BLaER1 treated with 17β-estradiol and CSF1 and Interleukin-3, amounts not matched to agents 10 nM and 100 nM (cell line): ENCODE data around the gene ACSM6.

Experiments
- H3K27ac ChIP-seq, 11 experiments: shearing (Covaris generic); formaldehyde crosslinking; 2 replicates each; pipeline ENCODE4 v1.8.1; 2022
- H3K27me3 ChIP-seq, 11 experiments: shearing (Covaris generic); formaldehyde crosslinking; 2 replicates each; pipeline ENCODE4 v1.8.1; 2022
- H3K36me3 ChIP-seq, 11 experiments: shearing (Covaris generic); formaldehyde crosslinking; 2 replicates each; pipeline ENCODE4 v1.8.1; 2022
- H3K4me1 ChIP-seq, 10 experiments: shearing (Covaris generic); formaldehyde crosslinking; 2 replicates each; pipeline ENCODE4 v1.8.1; 2022
- H3K4me2 ChIP-seq, 11 experiments: shearing (Covaris generic); formaldehyde crosslinking; 2 replicates each; pipeline ENCODE4 v1.8.1; 2022
- H3K4me3 ChIP-seq, 10 experiments: shearing (Covaris generic); formaldehyde crosslinking; 2 replicates each; pipeline ENCODE4 v1.8.1; 2022
- H3K9ac ChIP-seq, 11 experiments: shearing (Covaris generic); formaldehyde crosslinking; 2 replicates each; pipeline ENCODE4 v1.8.1; 2022
- H3K9me3 ChIP-seq, 11 experiments: shearing (Covaris generic); formaldehyde crosslinking; replicated peaks in 1 of 11; 2 replicates each; pipeline ENCODE4 v1.8.1; 2022
- H4K20me1 ChIP-seq, 11 experiments: shearing (Covaris generic); formaldehyde crosslinking; 2 replicates each; pipeline ENCODE4 v1.8.1; 2022
- Cebpa-rat ChIP-seq, 11 experiments: shearing (Covaris generic); IDR thresholded peaks; 2 replicates each; pipeline ENCODE4 v1.8.1; 2022

The ACSM6 gene

DNA sequence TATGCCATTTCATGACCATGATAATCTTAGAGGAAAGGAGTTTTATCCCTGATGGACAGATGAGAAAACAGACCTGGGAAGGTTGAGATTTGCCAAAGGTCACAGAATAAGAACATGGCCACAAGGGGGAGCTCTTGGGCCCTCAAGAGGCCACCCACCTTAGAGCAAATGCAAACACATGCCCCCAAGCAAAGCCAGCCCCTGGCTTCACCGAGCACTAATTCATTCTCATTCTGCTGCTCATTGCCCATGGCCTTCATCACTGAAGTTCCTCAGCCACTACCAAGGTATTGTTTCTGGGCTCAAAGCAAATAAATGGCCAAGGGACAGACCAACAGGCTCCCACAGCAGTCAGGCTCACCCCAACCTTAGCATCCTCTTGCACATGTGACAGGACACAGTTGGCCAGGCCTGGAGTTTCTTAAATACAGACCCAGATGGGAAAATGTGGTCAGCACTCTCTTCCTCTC, 52.6 kb downstream of the ACSM6 start:
- no peak overlapping the region for H3K27ac ChIP-seq
- H3K9me3 ChIP-seq = no peaks in the 10 kb centered on the region; a peak in 1 of 22 replicates
- H3K9ac ChIP-seq = no peak overlapping the region; a peak in 1 of 22 replicates
- no peak overlapping the region for H3K4me3 ChIP-seq
- H4K20me1 ChIP-seq = peaks cover 0 to 40% (median 14%) of the 10 kb centered on the region in 11 experiments; a peak in 15 of 22 replicates
- H3K36me3 ChIP-seq = peaks cover 22 to 97% (median 79%) of the 10 kb centered on the region in 11 experiments
- no peaks in the 10 kb centered on the region for H3K27me3 ChIP-seq
- H3K4me1 ChIP-seq = peaks cover 12 to 54% (median 37%) of the 10 kb centered on the region in 10 experiments
- peak overlapping the region in 6 of 11 experiments; percentile 13 to 41 (median 22); a peak in 8 of 22 replicates for H3K4me2 ChIP-seq
- no peak for TF ChIP-seq Cebpa-rat (IDR thresholded peaks at IDR 0.05)

DNA sequence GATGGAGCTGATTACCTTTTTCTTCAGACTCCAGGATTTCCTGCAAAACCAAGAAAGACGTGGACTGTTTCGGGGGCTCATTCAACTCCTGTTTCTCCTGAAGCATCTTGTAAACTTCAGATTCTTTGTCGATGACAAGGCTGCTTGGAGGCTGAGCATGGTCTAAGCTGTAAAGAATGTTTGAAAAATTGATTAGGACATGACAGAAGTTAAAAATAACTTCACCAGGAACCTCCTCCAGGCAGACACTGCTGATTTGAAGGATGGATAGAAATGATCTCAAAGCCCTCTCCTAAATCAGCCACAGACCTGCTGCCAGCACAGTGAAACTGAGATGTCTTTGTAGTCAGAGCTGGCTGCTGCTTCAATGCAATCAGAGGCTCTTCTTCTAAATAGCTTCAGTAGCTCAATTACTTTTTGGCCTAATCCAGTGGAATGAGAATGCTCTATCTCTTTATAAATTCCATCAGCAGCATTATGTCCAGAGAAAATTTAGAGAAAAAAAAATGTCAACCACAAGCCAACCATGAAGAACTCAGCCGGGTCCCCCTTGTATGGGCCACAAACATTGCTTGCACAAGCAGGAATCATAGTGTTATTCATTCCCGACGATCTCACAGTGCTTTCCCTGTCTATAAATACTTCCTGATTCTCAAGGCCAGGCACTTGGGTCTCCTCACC, 53.3 kb downstream of the ACSM6 start:
- TF ChIP-seq Cebpa-rat (IDR thresholded peaks at IDR 0.05) = no peak
- Histone ChIP-seq H3K27ac (peak overlapping the region in 3 of 11 experiments; percentile 14 to 59 (median 18); a peak in 4 of 22 replicates), H3K9ac (peak overlapping the region in 2 of 11 experiments; percentile 5 to 28; a peak in 2 of 22 replicates), H3K4me3 (no peak overlapping the region), H3K4me1 (peaks cover 12 to 54% (median 37%) of the 10 kb centered on the region in 10 experiments), H3K9me3 (no peaks in the 10 kb centered on the region), H3K27me3 (no peaks in the 10 kb centered on the region), H3K36me3 (peaks cover 19 to 97% (median 79%) of the 10 kb centered on the region in 11 experiments), H4K20me1 (peaks cover 0 to 36% (median 14%) of the 10 kb centered on the region in 11 experiments; a peak in 15 of 22 replicates), H3K4me2 (peak overlapping the region in 6 of 11 experiments; percentile 13 to 41 (median 22); a peak in 9 of 22 replicates)

DNA sequence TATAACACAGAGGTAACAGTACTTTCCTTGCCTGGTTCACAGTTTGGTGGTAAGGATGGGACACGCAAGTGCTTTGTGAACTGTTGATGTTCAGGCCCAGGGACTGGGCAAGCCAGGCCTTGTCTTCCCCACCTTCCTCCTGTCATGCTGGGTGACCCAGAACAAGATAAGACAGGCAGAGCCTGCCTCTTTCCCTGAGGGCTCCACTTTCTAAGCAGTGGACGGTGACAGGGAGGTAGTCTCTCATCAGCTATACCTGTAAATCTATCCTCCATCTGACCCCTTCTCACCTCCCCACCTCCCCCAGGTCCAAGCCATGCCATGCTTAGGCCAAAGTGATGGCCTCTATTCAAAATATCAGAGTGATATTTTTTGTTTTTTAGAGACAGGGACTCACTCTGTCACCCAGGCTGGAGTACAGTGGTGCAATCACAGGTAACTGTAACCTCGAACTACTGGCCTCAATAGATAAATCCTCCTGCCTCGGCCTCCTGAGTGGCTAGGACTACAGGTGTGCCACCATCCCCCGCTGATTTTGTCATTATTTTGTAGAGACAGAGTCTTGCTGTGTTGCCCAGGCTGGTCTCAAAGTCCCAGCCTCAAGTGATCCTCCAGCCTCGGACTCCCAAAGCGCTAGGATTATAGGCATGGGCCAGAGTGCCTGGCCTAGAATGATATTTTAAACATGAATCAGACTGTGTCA, 54.0 kb downstream of the ACSM6 start:
- peak overlapping the region in 2 of 11 experiments; percentile 5 to 28; a peak in 2 of 22 replicates for H3K9ac ChIP-seq

DNA sequence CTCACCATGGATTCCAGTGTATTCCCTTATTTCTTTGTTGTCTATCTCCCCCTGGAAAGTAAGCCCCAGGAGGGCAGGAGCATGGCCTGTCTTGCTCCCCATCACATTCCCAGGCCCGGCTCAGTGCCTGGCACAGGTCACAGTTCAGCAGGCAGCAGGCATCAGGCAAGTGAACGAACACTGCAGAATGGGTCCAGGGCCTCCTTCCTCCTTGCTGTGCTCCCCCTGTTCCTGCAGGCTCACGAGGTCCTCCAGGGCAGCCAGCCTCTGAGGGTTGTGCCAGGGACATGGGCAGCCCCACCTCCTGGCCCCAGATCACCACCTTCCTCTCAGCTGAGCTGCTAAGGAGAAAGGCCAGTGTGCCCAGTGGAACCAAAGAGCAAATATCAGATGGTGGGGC, 55.0 kb downstream of the ACSM6 start:
- no peaks in the 10 kb centered on the region for H3K27me3 ChIP-seq
- H3K36me3 ChIP-seq = peaks cover 19 to 90% (median 66%) of the 10 kb centered on the region in 11 experiments
- peak overlapping the region in 6 of 11 experiments; percentile 36 to 65 (median 48); a peak in 12 of 22 replicates for H3K27ac ChIP-seq
- peak overlapping the region in 5 of 11 experiments; percentile 7 to 31 (median 14); a peak in 4 of 22 replicates for H3K9ac ChIP-seq
- peak overlapping the region; percentile 32 to 80 (median 70) for H3K4me2 ChIP-seq
- H4K20me1 ChIP-seq = peaks cover 0 to 31% (median 14%) of the 10 kb centered on the region in 11 experiments; a peak in 14 of 22 replicates
- no peaks in the 10 kb centered on the region for H3K9me3 ChIP-seq
- no peak for TF ChIP-seq Cebpa-rat (IDR thresholded peaks at IDR 0.05)
- H3K4me1 ChIP-seq = peaks cover 12 to 54% (median 37%) of the 10 kb centered on the region in 10 experiments
- H3K4me3 ChIP-seq = no peak overlapping the region

More for the DNA sequence above, 54.0 kb downstream of the ACSM6 start:
- peaks cover 12 to 54% (median 37%) of the 10 kb centered on the region in 10 experiments for H3K4me1 ChIP-seq
- no peak for TF ChIP-seq Cebpa-rat (IDR thresholded peaks at IDR 0.05)
- peak overlapping the region in 3 of 11 experiments; percentile 5 to 68 (median 41); a peak in 3 of 22 replicates for H3K4me2 ChIP-seq
- H3K4me3 ChIP-seq = no peak overlapping the region
- peak overlapping the region in 4 of 11 experiments; percentile 14 to 65 (median 38); a peak in 5 of 22 replicates for H3K27ac ChIP-seq
- H4K20me1 ChIP-seq = peaks cover 0 to 31% (median 14%) of the 10 kb centered on the region in 11 experiments; a peak in 15 of 22 replicates
- H3K9me3 ChIP-seq = no peaks in the 10 kb centered on the region
- peaks cover 19 to 91% (median 75%) of the 10 kb centered on the region in 11 experiments for H3K36me3 ChIP-seq
- no peaks in the 10 kb centered on the region for H3K27me3 ChIP-seq

DNA sequence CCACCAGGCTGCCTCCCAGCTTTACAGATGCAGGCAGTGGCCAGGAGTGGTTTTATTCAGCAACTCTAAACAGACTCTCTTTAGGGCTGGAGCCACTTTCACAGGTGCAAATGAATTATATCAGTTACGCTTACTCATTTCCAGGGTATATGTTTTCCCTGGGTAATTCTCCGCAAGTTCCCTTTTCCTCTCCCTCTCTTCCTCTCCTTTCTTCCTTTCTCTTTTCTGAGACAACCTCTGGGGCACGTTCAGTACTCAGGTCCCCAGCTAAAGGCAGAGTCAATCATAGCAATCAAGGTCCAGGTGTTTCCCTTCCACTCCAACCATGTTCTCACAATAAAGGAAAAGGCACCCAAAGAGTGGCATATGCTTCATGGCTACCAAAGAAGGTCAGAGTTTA, 55.4 kb downstream of the ACSM6 start:
- Histone ChIP-seq H3K4me2 (peak overlapping the region; percentile 32 to 80 (median 70)), H3K27ac (peak overlapping the region in 6 of 11 experiments; percentile 37 to 65 (median 48); a peak in 11 of 22 replicates), H3K4me3 (no peak overlapping the region), H3K9ac (peak overlapping the region in 5 of 11 experiments; percentile 7 to 31 (median 14); a peak in 4 of 22 replicates), H3K36me3 (peaks cover 15 to 90% (median 64%) of the 10 kb centered on the region in 11 experiments), H3K27me3 (no peaks in the 10 kb centered on the region), H4K20me1 (peaks cover 0 to 31% (median 14%) of the 10 kb centered on the region in 11 experiments; a peak in 14 of 22 replicates), H3K4me1 (peaks cover 12 to 54% (median 37%) of the 10 kb centered on the region in 10 experiments), H3K9me3 (peaks cover 0 to 1% (median 0%) of the 10 kb centered on the region in 11 experiments; a peak in 1 of 22 replicates)
- TF ChIP-seq Cebpa-rat (IDR thresholded peaks at IDR 0.05) = no peak

DNA sequence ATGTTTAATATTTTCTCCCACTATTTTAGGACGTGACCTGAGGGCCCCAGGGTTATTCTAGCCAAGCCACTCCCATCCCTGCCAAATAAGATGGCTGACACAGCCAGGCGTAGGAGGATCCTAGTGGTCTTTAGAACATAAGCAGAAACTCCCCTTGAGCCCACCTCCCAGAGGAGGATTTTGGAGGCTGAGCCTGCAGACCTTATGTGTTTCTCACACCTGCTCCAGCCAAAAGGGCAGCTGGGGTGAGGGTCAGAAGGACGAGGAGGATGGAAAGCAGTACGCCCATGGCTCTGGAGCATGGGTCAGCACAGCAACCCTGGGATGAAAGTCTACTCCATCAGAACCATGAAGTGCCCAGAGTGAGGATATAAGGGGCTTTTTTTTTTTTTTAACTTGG, 56.8 kb downstream of the ACSM6 start:
- Histone ChIP-seq H3K4me2 (no peak overlapping the region), H3K27ac (no peak overlapping the region), H3K9me3 (peaks cover 0 to 4% (median 0%) of the 10 kb centered on the region in 11 experiments; a peak in 2 of 22 replicates), H3K36me3 (peaks cover 2 to 90% (median 58%) of the 10 kb centered on the region in 11 experiments; a peak in 21 of 22 replicates), H3K27me3 (no peaks in the 10 kb centered on the region), H3K4me1 (peaks cover 12 to 48% (median 34%) of the 10 kb centered on the region in 10 experiments), H4K20me1 (peaks cover 0 to 31% (median 14%) of the 10 kb centered on the region in 11 experiments; a peak in 14 of 22 replicates), H3K9ac (no peak overlapping the region), H3K4me3 (no peak overlapping the region)
- TF ChIP-seq Cebpa-rat (IDR thresholded peaks at IDR 0.05) = no peak

DNA sequence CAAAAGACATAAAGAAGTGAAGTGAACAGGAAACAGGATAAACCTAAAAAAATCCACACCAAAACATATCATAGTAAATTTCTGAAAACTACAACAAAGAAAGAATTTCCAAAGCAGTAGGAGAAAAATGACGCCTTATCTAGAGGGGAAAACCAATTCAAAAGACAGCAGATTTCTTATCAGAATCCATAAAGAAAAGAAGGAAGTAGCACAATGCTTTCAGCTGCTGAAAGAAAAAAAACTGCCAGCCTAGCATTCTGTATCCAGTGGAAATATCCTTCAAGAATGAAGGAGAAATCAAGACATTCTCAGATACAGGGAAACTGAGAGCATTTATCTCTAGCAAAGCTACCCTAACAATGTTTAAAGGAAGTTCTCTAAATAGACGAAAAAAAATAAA, 59.0 kb downstream of the ACSM6 start:
- peaks cover 13 to 92% (median 60%) of the 10 kb centered on the region in 11 experiments for H3K36me3 ChIP-seq
- H3K27ac ChIP-seq = no peak overlapping the region
- H3K27me3 ChIP-seq = no peaks in the 10 kb centered on the region
- H3K4me3 ChIP-seq = no peak overlapping the region
- H3K9ac ChIP-seq = no peak overlapping the region
- H3K4me1 ChIP-seq = peaks cover 12 to 32% (median 20%) of the 10 kb centered on the region in 10 experiments
- no peak overlapping the region for H3K4me2 ChIP-seq
- TF ChIP-seq Cebpa-rat (IDR thresholded peaks at IDR 0.05) = no peak
- H4K20me1 ChIP-seq = peaks cover 0 to 16% (median 11%) of the 10 kb centered on the region in 11 experiments; a peak in 11 of 22 replicates
- H3K9me3 ChIP-seq = peaks cover 10 to 26% (median 20%) of the 10 kb centered on the region in 11 experiments

DNA sequence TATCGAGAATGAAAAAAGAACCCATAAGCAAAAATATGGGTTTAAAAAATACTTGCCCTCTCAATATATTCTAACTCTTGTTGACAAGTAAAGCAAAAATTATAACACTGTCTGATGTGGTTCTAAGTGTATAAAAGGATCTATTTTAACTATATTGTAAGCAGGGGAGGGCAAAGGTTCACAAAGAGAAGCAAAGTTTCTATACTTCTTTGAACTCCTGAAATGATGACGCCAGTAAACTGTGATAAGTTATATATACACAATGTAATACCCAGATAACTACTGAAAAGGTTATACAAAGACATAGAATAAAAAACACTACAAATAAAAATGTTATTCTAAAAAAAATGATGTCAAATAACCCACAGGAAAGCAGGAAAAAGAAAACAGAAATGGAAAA, 59.6 kb downstream of the ACSM6 start:
- TF ChIP-seq Cebpa-rat (IDR thresholded peaks at IDR 0.05) = no peak
- H3K9me3 ChIP-seq = peaks cover 10 to 32% (median 26%) of the 10 kb centered on the region in 11 experiments
- H3K9ac ChIP-seq = no peak overlapping the region
- H3K4me3 ChIP-seq = no peak overlapping the region
- no peak overlapping the region for H3K27ac ChIP-seq
- no peaks in the 10 kb centered on the region for H3K27me3 ChIP-seq
- H3K4me1 ChIP-seq = peaks cover 12 to 25% (median 15%) of the 10 kb centered on the region in 10 experiments
- H4K20me1 ChIP-seq = peaks cover 0 to 12% (median 11%) of the 10 kb centered on the region in 11 experiments; a peak in 11 of 22 replicates
- no peak overlapping the region for H3K4me2 ChIP-seq
- H3K36me3 ChIP-seq = peaks cover 16 to 92% (median 60%) of the 10 kb centered on the region in 11 experiments
